ENCODE measurements around the gene TNP2.
"Not testable (repeated sequence)": the region's sequence is repeated elsewhere in the genome, so short reads cannot be mapped to it uniquely, and the experiment has no call there.

TNP2 gene

DNA sequence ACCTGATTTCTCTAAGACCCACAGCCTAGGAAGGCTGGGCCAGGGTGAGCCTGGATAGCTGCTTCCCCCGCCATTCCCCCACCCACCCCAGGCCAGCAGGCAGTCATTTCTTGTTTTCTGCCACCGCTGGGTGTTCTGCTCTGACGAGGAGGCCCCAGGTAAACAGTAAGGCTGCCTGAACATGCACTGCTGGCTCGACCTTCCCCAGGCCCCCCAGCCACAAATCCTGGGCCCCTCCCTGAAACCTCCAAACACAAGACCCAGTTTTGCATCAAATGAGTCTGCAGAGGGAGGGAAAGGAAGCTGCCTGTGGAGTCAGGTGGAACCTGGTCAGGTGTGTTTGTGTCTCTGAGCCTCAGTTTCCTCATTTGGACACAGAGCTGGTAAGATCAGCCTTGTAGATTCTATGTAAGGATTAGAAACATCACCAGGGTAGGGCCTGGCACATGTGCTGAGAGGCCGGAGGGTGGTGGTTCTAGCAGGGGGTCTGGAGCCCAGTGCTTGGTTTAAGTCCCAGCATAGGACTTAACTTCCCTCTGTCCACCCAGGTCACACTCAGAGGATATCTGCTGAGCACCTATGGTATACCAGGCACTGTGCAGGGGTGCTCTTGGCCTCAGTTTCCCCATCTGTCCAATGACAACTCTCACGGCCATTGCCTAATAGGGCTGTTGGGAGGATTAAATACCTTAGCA lies 30.9 kb upstream of the TNP2 start:
- DNase-seq: no peak

DNA sequence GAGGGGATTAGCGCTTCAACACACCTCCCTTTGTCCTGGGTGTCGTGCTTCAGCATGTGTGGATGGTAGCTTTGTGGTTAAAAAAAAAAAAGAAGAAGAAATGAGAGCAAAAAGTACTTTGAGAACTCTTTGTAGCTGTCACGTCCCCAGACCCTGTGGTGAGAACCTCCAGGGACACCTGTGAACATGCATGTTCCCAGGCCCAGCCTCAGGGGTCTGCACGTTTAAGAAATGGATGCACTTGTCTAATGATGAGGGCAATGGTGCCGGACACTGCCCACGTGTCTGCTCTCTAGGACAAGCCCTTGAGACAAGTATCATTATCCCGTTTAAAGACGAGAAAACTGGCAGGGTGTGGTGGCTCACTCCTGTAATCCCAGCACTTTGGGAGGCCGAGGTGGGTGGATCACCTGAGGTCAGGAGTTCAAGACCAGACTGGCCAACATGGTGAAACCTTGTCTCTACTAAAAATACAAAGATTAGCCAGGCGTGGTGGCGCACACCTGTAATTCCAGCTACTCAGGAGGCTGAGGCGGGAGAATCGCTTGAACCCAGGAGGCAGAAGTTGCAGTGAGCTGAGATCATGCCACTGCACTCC lies 29.9 kb upstream of the TNP2 start:
- not testable (repeated sequence) for DNase-seq

DNA sequence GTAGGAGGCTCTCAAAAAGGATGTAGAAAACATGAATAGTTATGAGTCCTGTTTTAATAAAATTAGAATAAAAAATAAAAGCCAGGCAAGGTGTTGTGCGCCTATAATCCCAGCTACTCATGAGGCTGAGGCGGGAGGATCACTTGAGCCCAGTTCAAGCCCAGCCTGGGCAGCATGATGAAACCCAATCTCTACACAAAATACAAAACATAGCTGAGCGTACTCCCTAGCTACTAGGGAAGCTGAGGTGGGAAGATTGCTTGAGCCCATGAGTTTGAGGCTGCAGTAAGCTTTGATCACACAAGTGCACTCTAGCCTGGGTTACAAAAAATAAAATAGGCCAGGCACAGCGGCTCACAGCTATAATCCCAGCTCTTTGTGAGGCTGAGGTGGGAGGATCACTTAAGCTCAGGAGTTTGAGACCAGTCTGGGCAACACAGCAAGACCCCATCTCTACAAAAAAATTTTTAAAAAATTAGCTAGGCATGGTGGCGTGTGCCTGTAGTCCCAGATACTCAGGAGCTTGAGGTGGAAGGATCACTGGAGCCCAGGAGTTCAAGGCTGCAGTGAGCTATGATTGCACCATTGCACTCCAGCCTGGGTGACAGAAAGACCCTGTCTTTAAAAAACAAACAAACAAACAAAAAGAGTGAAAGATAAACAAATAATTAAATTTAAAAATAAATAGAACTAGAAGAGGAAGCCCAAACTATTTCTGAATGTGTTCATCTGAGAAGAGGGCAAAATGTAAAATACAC lies 29.2 kb upstream of the TNP2 start:
- no peak for DNase-seq

DNA sequence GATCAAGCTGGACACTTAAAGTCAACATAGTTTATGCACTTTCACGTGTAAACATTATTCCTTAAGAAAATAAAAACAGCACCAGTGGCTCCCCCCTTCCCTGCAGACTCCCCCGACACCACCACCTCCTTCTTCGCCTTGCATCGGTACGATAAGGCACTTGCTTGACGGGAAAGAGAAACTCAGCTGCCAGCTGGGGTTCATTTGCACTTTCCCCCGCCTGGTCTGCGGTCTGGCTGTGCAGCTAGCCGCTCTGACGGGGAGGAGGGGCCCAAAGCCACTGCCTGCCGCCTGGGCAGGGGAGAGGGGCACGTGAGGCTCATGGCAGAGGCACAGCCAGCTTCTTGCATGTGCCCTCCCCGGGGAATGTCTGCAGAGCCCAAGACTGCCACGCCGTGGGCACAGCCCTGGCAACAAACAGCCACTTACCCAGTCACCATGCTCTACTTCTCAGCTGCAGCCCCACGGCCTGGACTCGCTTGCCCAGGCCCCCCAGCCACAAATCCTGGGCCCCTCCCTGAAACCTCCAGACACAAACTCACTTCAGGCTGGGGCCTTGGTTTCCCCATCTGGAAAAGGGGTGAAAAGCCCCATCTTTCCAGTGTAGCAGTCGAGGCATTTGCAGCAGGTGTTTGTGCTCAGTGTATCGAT lies 28.5 kb upstream of the TNP2 start:
- peak; percentile 49 for DNase-seq

DNA sequence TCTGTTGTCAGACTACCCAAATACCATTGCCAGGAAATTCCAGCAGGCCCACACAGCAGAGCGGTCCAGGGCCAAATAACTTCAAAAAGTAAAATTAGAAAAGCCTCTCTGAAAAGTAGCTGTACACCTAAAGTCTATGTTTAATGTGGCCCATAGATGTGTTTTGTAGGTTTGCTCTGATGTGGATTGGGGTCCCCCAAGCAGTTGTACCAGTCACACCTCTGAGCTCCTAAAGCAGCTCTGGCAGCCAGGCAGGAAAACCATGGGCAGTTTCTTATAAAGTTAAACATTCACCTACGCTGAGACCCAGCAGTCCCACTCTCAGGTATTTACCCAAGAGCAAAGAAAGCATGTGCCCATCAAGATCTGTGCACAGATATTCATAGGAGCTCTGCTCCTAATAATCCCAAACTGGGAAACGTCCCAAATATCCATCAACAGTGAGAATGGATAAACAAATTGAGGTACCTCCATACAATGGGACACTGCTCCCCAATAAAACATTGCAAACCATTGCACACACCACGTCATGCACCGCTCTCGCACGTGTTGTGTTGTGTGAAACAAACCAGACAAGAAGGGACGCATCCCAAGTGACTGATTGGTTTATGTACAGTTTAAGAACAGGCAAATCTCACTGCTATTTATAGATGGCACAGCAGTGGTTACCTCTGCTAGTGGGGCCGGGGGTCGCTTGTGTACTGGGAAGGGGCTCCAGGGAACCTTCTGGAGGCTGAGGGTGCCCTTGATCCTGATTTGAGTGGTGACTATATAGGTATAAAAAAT lies 27.8 kb upstream of the TNP2 start:
- no peak for DNase-seq

DNA sequence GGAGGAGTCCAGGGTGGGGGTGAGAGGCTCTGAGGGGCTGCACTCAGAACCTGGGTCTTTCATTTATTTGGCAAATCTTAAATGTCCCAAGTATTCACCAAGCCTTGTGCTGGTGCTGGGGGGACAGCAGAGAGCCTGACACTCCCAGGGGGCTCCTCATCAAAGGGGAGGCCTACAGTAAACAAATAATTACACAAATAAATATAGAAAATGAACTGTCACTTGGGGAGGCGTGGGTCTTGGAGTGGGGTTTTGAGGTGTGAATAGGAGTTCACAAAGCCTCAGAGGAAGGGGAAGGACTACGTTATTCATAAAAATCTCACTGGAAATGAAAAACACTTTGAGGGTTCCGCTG lies 27.2 kb upstream of the TNP2 start:
- DNase-seq: no peak

DNA sequence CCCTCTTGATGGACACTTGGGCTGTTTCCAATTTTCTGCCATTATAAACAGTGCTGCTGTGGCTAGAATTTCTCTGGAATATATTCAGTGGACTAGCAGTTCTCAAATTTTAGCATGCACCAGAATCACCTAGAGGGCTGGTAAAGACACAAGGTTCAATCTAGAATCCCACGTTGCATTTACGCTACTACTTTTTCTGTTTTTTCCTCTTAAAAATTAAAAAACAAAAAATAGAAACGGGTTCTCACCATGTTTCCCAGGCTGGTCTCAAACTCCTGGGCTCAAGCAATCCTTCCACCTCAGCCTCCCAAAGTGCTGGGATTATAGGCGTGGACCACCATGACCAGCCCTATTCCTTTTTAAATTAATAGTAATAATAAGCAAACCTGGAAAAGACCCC lies 26.5 kb upstream of the TNP2 start:
- no peak for DNase-seq

DNA sequence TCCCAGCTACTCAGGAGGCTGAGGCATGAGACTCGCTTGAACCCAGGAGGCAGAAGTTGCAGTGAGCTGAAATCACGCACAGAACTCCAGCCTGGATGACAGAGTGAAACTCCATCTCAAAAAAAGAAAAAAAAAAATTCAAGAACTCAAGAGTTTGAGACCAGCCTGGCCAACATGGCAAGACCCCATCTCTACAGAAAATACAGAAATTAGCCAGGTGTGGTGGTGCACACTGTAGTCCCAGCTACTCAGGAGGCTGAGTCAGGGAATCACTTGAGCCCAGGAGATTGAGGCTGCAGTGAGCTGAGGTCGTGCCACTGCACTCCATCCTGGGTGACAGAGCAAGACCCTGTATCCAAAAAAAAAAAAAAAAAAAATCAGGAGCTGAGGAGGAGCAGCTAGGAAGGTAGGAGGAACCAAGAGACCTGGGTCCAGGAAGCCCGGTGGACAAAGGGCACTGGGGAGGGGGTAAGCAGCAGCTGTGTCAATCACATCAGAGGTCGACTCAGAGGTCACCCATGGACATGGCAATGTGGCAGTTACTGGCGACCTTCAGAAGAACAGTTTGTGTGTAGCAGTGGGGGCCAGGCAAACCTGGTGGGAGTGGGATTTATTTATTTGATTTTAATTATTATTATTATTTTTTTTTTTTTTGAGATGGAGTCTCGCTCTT lies 23.1 kb upstream of the TNP2 start:
- no peak for DNase-seq

DNA sequence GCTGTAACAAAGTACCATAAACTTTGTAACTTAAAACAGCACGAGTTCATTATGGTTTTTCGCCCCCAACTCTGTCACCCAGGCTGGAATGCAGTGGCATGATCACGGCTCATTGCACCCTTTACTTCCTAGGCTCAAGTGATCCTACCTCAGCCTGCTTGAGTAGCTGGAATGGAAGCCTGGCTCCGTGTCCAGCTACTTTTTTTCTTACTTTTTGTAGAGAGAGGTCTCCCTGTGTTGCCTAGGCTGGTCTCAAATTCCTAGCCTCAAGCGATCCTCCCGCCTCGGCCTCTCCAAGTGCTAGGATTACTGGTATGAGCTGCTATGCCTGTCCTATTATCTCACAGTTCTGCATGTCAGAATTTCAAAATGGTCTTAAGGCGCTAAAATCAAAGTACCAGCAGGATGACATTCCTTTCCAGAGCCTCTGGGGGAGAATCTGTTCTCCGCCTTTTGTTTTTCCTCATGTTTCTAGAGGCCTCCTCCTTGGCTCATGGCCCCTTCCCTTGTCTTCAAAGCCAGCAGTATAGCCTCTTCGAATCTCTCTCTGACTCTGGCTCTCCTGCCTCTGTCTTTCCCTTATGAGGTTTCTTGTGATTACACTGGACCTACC lies 22.1 kb upstream of the TNP2 start:
- DNase-seq: no peak

DNA sequence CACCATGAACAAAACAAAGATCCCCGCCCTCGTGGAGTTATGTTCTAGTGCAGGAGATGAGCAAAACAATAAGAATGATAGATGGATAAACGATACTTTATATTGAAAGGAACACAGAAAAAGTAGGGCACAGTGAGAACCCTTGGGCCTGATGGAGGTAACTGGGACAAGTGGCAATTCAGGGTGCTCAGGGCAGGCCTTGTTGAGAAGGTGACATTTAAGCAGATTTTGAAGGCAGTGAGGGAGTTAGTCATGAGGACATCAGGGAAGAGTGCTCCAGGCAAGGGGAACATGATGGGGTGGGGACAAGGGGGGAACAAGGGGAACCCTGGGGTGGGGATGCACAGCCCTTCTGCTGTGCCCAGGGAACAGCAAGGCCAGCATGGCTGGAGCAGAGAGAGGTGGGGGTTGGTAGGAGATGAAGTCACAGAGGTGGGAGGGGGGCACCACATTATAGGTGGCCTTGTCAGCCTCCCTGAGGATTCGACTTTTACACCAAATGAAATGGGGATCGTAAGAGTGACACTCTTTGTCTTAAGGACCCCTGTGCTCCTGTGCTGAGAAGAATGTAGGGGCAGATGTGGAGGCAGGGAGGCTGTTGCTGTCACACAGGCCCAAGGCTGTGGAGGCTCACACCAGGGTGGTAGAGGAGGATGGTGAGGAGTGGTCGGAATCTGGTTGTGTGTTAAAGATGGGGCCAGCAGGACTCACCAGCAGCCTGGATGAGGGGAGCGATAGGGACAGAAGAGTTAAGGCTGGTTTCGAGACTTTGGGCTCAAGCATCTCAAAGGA lies 21.2 kb upstream of the TNP2 start:
- no peak for DNase-seq

DNA sequence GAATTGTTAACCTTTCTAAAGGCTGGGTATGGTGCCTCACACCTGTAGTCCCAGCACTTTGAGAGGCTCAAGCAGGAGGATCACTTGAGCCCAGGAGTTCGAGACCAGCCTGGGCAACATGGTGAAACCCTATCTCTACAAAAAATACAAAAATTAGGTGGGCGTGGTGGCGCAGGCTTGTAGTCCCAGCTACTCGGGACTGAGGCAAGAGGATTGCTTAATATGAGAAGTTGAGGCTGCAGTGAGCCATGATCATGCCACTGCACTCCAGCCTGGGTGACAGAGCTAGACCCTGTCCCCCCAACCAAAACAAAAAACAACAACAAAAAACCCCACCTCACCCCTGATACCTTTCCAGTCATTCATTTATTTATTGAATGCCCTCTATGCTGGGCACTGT lies 20.6 kb upstream of the TNP2 start:
- DNase-seq: not testable (repeated sequence)

DNA sequence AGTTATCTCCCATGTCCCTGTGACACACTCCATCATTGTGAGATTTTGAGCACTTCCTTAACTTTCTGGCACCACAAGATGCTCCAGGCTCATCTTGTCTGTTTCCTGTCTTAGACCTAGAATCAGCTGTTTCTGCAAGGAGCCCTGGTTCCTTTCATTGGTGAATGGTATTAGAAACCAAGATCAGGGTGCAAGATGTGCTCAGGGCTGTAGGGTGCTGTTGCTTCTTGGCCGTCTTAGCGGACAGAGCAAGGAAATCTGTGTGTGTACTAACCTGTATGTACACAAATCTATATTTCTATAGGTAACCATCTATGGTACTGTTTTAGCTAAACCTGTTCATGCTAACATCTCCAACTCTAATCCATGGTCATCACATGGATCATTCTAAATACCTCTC lies 20.1 kb upstream of the TNP2 start:
- DNase-seq: no peak

DNA sequence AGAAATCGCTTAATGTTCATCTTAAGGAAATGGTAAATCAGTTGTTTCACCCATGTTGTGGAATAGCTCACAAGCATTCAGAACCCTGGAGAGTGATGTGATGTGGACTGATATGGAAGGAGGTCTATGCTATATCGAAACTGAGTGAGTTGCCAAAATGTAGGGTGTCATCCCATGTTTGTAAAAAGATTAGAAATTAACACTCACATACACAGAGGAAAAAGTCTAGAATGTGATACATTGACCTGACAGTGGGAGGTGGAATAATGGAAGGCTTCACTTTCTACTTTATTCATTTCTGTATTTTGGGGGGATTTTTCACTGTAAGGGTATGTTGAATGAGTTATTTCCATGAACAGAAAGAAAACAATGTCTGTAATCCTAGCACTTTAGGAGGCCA lies 16.7 kb upstream of the TNP2 start:
- no peak for DNase-seq

DNA sequence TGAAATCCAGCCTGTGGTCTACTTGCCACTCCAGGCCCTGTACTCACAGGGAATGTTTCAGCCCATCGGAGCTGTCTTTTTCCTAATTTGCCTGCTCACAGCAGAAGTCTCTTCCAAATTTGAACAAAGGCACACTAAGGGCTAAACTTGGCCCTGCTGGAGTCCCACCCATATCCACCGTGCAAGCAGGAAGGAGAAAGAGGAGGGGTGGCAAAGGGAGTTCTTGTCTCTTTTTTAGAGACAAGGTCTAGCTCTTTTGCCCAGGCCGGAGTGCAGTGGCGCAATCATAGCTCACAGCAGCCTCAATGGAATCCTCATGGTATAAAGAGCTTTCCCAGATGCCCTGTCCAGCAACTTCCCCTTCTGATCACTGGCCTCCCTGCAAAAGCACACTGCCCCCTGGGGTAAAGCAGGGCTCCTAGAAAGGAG lies 14.7 kb upstream of the TNP2 start:
- DNase-seq: no peak

DNA sequence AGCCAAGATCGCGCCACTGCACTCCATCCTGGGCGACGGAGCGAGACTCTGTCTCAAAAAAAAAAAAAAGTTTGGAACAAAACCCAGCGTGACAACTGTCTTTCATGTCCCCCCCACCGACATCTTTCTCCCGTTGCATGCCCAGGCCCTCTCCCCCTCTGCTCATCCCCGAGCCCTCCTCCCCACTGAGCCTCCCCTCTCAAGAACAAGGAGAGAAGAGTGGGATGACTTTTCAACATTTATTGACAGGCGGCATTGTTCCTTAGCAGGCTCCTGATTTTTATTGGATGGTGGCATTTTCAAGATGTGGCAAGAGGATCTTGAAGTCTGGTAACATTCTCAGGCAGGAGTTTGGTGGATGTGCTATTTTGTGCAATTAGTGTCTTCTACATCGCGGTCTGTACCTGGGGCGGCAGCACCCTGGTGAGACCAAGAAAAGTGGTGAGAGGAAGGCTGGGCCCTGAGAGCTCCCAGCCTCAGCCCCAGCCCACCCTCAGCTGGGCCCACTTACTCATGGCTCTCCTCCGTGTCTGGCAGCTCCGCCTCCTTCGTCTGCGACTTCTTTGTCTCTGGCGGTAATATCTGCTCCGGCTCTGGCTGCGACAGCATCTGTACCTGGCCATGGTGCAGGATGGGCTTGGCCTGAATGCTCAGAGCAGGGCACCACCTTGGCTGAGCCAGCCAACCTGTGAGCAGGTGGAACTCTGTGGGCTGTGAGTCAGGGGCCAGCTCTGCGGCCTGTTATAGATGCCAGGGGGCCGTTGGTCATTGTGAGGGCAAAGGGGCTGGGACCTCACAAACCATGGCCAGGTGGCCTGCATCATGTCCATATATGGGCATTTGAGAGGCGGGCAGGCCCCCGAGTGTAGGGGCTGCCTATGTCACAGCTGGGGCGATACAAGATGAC lies 11.7 kb upstream of the TNP2 start, which contains the start of gene PRM1:
Gene PRM1, minus strand, starts transcription at position 715 of the 907 bp plus-strand sequence. Its CDS starts 92 bp downstream, at position 623.
- no peak for DNase-seq

DNA sequence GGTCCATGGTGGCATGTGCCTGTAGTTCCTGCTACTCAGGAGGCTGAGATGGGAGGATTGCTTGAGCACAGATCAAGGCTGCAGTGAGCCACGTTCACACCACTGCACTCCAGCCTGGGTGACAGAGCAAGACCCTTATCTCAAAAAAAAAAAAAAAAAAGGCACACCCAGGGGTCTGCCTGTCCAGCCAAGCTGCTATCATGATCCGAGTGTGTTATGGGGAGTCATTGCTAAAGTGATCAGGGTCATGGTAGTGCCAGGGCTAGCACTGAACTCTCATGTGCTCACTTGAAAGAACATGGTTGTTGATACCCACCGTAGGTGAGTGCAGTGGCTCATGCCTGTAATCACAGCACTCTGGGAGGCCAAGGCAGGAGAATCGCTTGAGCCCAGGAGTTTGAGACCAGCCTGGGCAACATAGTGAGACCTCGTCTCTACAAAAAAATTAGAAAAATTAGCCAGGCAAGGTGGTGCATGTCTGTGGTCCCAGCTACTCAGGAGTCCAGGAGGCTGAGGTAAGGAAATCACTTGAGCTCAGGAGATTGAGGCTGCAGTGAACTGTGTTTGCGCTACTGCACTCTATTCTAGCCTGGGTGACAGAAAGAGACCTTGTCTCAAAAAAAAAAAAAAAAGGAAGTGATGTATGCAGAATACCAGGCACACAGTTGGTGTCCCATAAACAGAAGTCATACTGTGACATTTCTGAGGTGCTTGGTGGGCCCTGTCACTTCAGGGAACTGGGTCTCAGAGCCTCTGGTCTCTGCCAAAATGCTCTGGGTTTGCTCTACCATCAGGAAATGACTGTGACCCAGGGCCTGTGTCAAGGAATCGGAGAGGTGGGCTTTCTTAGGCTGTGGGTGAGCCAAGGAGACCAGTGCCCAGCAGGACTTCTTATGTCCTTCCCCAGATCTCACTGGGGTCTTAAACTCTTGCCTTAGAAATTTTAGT lies 9.8 kb upstream of the TNP2 start:
- DNase-seq: no peak

DNA sequence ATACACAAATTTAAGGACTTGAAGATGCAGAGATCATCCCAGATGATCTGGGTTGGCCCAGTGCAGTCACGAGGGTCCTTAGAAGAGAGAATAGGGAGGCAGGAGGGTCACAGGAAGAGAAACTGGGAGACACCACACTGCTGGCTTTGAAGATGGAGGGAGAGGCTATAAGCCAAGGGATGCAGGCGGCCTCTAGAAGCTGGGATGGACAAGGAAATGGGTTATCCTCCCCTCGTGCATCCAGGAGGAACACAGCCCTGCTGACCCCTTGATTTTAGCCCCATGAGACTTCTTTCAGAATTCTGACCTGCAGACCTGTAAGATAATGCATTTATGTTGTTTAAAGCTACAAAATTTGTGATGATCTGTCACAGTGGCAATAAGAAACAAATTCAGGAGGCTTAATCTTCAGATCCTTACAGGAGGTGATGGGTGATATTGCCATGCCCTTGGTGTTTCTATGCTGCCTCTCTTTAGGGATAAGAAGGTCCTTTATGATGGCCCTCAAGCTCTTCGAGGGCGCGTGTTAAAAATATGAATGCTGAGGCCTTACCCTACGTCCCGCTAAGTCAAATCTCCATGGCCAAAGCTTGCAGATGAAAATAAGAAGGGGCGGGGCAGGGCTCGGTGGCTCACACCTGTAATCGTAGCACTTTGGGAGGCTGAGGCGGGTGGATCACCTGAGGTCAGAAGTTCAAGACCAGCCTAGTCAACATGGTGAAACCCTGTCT lies 8.6 kb upstream of the TNP2 start:
- no peak for DNase-seq
